Peyer's patch (tissue), 4 donors: ENCODE results near the gene AHCY. TPM values are rescaled to one million over a fixed set of nuclear protein-coding genes. Genes with fewer than 3 reads are reported as not detected.
A peak's percentile ranks its signal among the peaks of the same experiment; 100 is the strongest.
"Not testable (repeated sequence)": the region's sequence is repeated elsewhere in the genome, so short reads cannot be mapped to it uniquely, and the experiment has no call there.

Experiments used
- DNase-seq, 3 donors: peaks; one replicate each; pipeline ENCODE4 v3.0.0-alpha.2; 2017 to 2019
- H3K27ac ChIP-seq, 4 donors: fragments of 200-600 bp; sonication (generic); one replicate each; pipeline ENCODE4 v1.5.1; 2016 to 2019
- H3K27me3 ChIP-seq, 2 donors: fragments of 200-600 bp; sonication (generic); one replicate each; pipeline ENCODE4 v1.5.1; 2019
- H3K36me3 ChIP-seq, 3 donors: fragments of 200-600 bp; sonication (generic); one replicate each; pipeline ENCODE4 v1.5.1; 2016 to 2019
- H3K4me1 ChIP-seq, 4 donors: fragments of 200-600 bp; sonication (generic); one replicate each; pipeline ENCODE4 v1.5.1; 2016 to 2019
- H3K4me3 ChIP-seq, 4 donors: fragments of 200-600 bp; sonication (generic); 1 replicate in 3 of 4; 2 replicates in 1 of 4; pipeline ENCODE4 v1.5.1; 2016 to 2019; ENCODE audit warnings: mild to moderate bottlenecking in 1 of 4
- H3K9me3 ChIP-seq, 4 donors: fragments of 200-600 bp; sonication (generic); one replicate each; pipeline ENCODE4 v1.5.1; 2016 to 2019; ENCODE audit warnings: mild to moderate bottlenecking in 1 of 4
- CTCF ChIP-seq, 6 experiments: fragments of 450-650 bp in 4 of 6; fragments of 200-600 bp in 2 of 6; sonication (generic) in 1 of 6; IDR thresholded peaks; one replicate each; pipeline ENCODE4 v1.5.1; 2017 to 2019; ENCODE audit warnings: antibody characterized with exemption in 6 of 6, mild to moderate bottlenecking in 3 of 6, moderate library complexity in 1 of 6
- POLR2A ChIP-seq, 2 donors: fragments of 450-650 bp; IDR thresholded peaks; one replicate each; pipeline ENCODE4 v1.5.1; 2017; ENCODE audit warnings: antibody characterized with exemption in 2 of 2, mild to moderate bottlenecking in 2 of 2, moderate library complexity in 2 of 2
- total RNA-seq, 4 donors: library from RNA; depleted of rRNA; stranded (reverse); fragments of >200 nt; gene quantifications; one replicate each; pipeline ENCODE4 v1.1.0, GENCODE V29; 2016

AHCY gene
- total RNA-seq, 4 donors from 2014 or later: 46.9 to 52.4 (median 49.4) TPM

GRCh38 chr20:34301587-34302311, 1.4 kb downstream of the AHCY start:
- Histone ChIP-seq H3K27ac (peak overlapping the region in 1 of 4 donors; percentile 91), H3K9me3 (no peaks in the 10 kb centered on the region), H3K4me1 (peaks cover 0 to 16% (median 0%) of the 10 kb centered on the region in 4 donors), H3K4me3 (peak overlapping the region; percentile 77 to 91 (median 81)), H3K27me3 (no peaks in the 10 kb centered on the region), H3K36me3 (no peaks in the 10 kb centered on the region)
- TF ChIP-seq CTCF (IDR thresholded peaks at IDR 0.05): no peak
- TF ChIP-seq POLR2A (IDR thresholded peaks at IDR 0.05): no peak
- no peak for DNase-seq

- TF ChIP-seq POLR2A (IDR thresholded peaks at IDR 0.05) (no peak), CTCF (IDR thresholded peaks at IDR 0.05) (no peak)
- no peaks in the 10 kb centered on the region for H3K27me3 ChIP-seq
- no peak overlapping the region for H3K27ac ChIP-seq
- H3K4me1 ChIP-seq: peaks cover 0 to 16% (median 0%) of the 10 kb centered on the region in 4 donors
- H3K4me3 ChIP-seq: no peak overlapping the region
- H3K9me3 ChIP-seq: no peaks in the 10 kb centered on the region
- no peaks in the 10 kb centered on the region for H3K36me3 ChIP-seq
- DNase-seq: no peak
These were observed 2.2 kb downstream of the AHCY start for GRCh38 chr20:34300809-34301586.

GRCh38 chr20:34300256-34300806, 2.8 kb downstream of the AHCY start:
- Histone ChIP-seq H3K27ac (no peak overlapping the region), H3K4me3 (no peak overlapping the region), H3K9me3 (no peaks in the 10 kb centered on the region), H3K4me1 (peaks cover 0 to 16% (median 0%) of the 10 kb centered on the region in 4 donors), H3K27me3 (no peaks in the 10 kb centered on the region), H3K36me3 (peaks cover 0 to under 1% (median 0%) of the 10 kb centered on the region in 3 donors)
- TF ChIP-seq POLR2A (IDR thresholded peaks at IDR 0.05) (no peak), CTCF (IDR thresholded peaks at IDR 0.05) (no peak)
- DNase-seq: no peak

- no peak for TF ChIP-seq POLR2A (IDR thresholded peaks at IDR 0.05)
- TF ChIP-seq CTCF (IDR thresholded peaks at IDR 0.05): no peak
- H3K27me3 ChIP-seq: no peaks in the 10 kb centered on the region
- no peak overlapping the region for H3K4me3 ChIP-seq
- DNase-seq: no peak
- H3K27ac ChIP-seq: no peak overlapping the region
- H3K36me3 ChIP-seq: peaks cover 0 to 6% (median 0%) of the 10 kb centered on the region in 3 donors
- no peaks in the 10 kb centered on the region for H3K9me3 ChIP-seq
- H3K4me1 ChIP-seq: peaks cover 0 to 16% (median 0%) of the 10 kb centered on the region in 4 donors
These were observed 3.4 kb downstream of the AHCY start for GRCh38 chr20:34299556-34300255.

- H3K4me3 ChIP-seq, H3K27ac ChIP-seq, H3K9me3 ChIP-seq, DNase-seq, H3K27me3 ChIP-seq: not testable (repeated sequence)
- H3K36me3 ChIP-seq: peaks cover 0 to 16% (median 0%) of the 10 kb centered on the region in 3 donors
- H3K4me1 ChIP-seq: peaks cover 0 to 16% (median 0%) of the 10 kb centered on the region in 4 donors
- peak in 4 of 6 experiments; percentile 21 to 37 (median 34) for TF ChIP-seq CTCF (IDR thresholded peaks at IDR 0.05)
These were observed 4.8 kb downstream of the AHCY start for GRCh38 chr20:34298294-34298784.
